Stimulated activated naive CD4-positive, alpha-beta T cell treated with Interleukin-2 at 50 U/mL for 16 hours (primary cell): ENCODE results near the gene BSN.

Experiments used
- DNase-seq: peaks from one replicate; lab custom pipeline; 2025; lab: John Stamatoyannopoulos, UW

The BSN gene

DNA sequence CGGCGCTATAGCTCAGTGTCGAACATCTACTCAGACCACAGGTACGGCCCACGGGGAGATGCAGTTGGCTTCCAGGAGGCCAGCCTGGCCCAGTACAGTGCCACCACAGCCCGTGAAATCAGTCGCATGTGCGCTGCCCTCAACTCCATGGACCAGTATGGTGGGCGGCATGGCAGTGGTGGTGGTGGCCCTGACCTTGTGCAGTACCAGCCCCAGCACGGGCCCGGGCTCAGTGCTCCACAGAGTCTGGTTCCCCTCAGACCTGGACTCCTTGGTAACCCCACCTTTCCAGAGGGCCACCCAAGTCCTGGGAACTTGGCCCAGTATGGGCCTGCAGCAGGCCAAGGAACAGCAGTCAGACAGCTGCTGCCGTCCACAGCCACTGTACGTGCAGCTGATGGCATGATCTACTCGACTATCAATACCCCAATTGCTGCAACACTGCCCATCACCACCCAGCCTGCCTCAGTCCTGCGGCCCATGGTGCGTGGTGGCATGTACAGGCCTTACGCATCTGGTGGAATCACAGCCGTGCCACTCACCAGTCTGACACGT lies 101.5 kb downstream of the BSN start:
- DNase-seq, result no peak

DNA sequence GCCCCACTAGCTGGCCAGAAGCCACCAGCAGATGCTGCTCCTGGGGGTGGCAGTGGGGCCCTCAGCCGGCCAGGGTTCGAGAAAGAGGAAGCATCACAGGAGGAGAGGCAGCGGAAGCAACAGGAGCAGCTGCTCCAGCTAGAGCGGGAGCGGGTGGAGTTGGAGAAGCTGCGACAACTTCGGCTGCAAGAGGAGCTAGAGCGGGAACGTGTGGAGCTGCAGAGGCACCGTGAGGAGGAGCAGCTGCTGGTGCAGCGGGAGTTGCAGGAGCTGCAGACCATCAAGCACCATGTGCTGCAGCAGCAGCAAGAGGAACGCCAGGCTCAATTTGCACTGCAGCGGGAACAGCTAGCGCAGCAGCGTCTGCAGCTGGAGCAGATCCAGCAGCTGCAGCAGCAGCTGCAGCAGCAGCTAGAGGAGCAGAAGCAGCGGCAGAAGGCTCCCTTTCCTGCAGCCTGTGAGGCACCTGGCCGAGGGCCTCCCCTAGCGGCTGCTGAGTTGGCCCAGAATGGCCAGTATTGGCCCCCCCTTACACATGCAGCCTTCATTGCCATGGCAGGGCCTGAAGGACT lies 102.3 kb downstream of the BSN start:
- no peak for DNase-seq

GRCh38 chr3:49657208-49657915 lies 103.1 kb downstream of the BSN start:
- DNase-seq, result no peak

- DNase-seq, result no peak
Observed at GRCh38 chr3:49658711-49659110, 104.4 kb downstream of the BSN start.

- DNase-seq, result no peak
Observed at GRCh38 chr3:49659756-49660155, 105.5 kb downstream of the BSN start.

DNA sequence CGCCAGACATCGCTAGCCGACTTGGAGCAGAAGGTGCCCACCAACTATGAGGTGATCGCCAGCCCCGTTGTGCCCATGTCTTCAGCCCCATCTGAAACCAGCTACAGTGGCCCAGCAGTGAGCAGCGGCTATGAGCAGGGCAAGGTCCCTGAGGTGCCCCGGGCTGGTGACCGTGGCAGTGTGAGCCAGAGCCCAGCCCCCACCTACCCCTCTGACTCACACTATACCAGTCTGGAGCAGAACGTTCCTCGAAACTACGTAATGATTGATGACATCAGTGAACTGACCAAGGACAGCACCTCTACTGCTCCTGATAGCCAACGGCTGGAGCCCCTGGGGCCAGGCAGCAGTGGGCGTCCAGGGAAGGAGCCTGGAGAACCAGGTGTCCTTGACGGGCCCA lies 107.0 kb downstream of the BSN start:
- DNase-seq, result no peak

DNA sequence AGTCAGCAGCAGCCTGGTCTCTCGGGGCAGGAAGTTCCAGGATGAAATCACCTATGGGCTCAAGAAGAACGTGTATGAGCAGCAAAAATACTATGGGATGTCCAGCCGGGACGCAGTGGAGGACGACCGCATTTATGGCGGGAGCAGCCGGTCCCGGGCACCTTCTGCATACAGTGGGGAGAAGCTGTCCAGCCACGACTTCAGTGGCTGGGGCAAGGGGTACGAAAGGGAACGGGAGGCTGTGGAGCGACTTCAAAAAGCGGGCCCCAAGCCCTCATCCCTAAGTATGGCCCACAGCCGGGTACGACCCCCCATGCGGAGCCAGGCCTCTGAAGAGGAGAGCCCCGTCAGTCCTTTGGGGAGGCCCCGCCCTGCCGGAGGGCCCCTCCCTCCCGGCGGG lies 107.7 kb downstream of the BSN start:
- no peak for DNase-seq

- DNase-seq, result no peak
Observed at GRCh38 chr3:49662720-49663413, 108.6 kb downstream of the BSN start.

DNA sequence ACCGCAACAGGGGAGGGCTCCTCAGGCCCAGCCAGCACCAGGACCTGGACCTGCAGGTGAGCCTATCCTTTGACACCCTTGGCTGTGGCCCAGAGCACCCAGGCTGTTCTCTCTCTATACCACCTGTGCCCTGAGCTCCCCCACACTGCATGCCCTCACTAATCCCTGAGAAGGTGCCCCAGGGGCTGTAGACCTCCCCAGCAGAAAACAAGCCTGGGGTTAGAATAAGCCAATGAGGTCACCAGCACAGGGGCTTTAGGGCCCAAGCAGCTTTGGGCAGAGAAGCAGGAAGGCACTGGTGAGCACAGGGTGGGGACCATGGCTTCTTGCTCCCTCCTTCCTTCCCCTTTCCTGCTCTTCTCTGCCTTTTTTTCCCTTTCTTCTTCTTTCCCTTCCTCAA lies 109.6 kb downstream of the BSN start:
- no peak for DNase-seq

GRCh38 chr3:49664300-49664699 lies 110.0 kb downstream of the BSN start:
- DNase-seq, result no peak

GRCh38 chr3:49665822-49666519 lies 111.7 kb downstream of the BSN start:
- DNase-seq, result no peak

DNA sequence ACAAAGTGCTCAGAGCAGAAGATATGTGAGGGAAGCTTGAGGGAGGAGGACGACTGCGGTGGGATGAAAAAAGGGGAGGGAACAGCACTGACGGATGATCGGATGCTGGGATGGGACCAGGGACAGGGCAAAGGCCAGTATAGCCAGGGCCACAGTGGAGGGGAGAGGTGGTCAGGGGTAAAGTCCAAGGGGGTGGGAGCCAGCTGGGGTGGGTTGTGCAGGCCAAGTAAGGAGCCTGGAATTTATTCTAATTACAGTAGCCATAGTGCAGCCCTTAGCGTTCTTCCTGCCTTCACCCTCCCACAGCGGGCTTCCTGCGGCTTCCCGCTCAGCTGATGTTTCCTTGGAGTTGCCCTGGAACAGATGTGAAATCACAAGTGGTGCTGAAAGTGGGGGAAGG lies 112.3 kb downstream of the BSN start:
- no peak for DNase-seq

DNA sequence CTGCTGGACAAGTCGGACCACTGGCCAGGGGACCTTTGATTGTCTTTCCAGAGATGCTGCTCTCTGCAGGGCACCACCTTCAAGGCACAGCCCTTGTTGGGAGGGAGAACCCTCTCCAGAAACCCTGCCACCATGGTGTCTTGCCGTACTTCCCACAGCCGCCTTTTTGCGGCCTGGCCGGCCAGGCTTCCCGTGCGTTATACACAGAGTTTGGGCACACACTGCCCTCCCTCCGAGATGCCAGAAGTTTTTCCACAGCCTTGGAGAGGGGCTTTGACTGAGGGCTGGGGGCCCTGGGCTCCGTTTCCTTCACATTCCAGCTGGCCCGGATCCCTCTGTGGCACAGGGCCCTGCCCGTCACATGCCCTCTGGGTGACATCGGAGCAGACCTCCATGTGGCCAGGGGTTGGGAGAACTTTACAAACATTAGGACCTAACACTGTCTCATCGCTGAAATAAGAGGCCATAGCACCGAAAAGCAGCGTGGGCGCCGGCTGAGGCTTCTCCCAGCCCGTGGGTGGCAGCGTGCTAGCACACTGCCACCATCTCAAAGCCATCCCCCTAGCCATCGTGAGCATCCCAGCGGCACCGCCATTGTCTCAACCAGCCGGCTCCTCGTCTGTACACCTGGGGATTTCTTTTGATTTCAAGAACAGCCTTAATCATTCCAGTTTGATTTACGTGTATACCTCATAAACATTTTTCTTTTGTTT lies 113.6 kb downstream of the BSN start:
- no peak for DNase-seq

GRCh38 chr3:49668414-49668797 lies 114.1 kb downstream of the BSN start:
- no peak for DNase-seq

GRCh38 chr3:49668861-49669260 lies 114.6 kb downstream of the BSN start:
- no peak for DNase-seq

DNA sequence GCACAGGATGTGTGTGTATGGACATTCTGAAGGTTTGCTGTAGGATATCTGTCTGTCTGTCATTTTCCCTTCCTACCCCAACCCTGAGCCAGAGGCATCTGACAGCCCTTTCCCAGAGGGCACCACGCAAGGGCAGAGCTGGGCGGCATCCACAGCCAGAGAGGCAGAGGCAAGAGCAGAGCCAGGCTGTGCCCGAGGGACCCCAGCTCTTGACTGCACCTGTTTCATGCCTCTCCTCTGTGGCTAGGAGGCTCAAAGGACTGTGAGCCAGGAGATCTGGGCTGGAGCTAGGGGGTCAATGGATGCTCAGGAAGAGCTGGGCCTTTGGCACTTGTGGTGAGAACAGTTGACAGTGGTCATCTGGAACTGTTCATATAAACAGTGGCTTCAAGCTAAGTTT lies 115.1 kb downstream of the BSN start:
- DNase-seq, result no peak

- no peak for DNase-seq
Observed at GRCh38 chr3:49670940-49671290, 116.6 kb downstream of the BSN start.

DNA sequence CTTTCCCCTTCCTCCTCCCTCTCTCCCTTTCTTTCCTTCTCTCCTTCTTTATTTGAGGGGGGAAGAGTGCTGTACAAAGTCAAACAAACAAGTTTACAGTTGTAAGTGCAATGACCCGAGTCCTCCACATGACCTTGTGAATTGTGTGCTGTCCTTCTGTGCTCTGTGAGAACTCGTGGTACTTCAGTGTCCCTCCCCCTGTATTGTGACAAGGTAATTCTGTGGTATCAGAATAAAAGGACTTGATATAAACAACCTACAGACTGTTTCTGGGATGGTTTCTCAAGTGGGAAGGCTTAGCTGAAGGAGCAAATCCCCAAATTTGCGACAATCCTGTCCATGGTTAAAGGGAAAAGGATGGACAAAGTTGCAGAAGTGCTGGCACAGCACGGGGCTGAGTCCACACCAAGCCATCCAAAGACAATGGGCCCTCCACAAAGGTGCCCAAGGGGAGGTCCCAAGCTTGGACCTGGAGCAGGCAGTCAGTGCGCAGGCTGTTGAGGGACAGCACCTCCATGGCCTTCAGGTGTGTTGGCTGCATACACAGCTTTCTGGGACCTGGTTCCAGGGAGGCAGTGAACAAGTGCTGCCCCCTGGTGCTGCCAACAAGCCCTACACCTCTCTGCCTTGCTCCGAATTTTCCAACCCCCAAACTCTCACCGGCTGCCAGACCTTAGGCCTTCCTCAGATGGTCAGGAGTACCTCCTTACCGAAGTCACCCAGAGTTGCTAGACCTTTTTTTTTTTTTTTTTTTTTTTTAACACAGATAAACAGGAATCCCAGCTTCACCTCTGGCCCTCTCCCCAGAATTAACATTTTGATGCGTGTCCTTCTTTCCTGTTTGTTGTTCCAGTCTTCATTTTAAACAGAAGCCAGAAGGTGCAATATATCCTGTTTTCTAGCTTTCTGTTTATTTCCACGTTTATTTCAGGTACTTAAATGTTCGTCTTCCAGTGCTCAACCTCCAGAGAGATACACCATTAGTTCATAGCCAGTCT lies 117.3 kb downstream of the BSN start:
- DNase-seq, result no peak

- no peak for DNase-seq
Observed at GRCh38 chr3:49673121-49673714, 118.9 kb downstream of the BSN start.

GRCh38 chr3:49673715-49674496 lies 119.6 kb downstream of the BSN start, which contains the start of gene APEH:
APEH (plus strand) TSS chr3:49674351; CDS start chr3:49674402, 51 bp downstream.
- no peak for DNase-seq
